RWPE2 (cell line): ENCODE results near the gene F7.

Source experiments
- ATAC-seq: fragments of 200-7000 bp; cut with Tn5 transposase; 3 replicates; pipeline ENCODE4 v1.9.1; 2021; ENCODE audit warnings: low read depth
- DNase-seq: peaks from one replicate; pipeline ENCODE4 v3.0.0-alpha.2; 2020; ENCODE audit warnings: low spot score
- H3K27ac ChIP-seq: fragments of 450-650 bp; 2 replicates; pipeline ENCODE4 v1.5.1; 2017; ENCODE audit warnings: mild to moderate bottlenecking; ENCODE audit not compliant: poor library complexity, severe bottlenecking
- H3K27me3 ChIP-seq: fragments of 250-450 bp; sonication (Bioruptor Pico); 2 replicates; pipeline ENCODE4 v1.5.1; 2021; ENCODE audit warnings: mild to moderate bottlenecking, moderate library complexity; ENCODE audit not compliant: insufficient read depth, poor library complexity, severe bottlenecking
- H3K36me3 ChIP-seq: fragments of 250-450 bp; sonication (Bioruptor Pico); 2 replicates; pipeline ENCODE4 v1.5.1; 2020; ENCODE audit warnings: low read depth, mild to moderate bottlenecking, moderate library complexity
- H3K4me1 ChIP-seq: fragments of 250-450 bp; sonication (Bioruptor Pico); 2 replicates; pipeline ENCODE4 v1.5.1; 2021; ENCODE audit warnings: mild to moderate bottlenecking, moderate library complexity; ENCODE audit not compliant: insufficient read depth, poor library complexity, severe bottlenecking
- H3K4me3 ChIP-seq: fragments of 250-450 bp; sonication (Bioruptor Pico); 2 replicates; pipeline ENCODE4 v1.5.1; 2021; ENCODE audit warnings: mild to moderate bottlenecking, moderate library complexity; ENCODE audit not compliant: severe bottlenecking
- H3K9me3 ChIP-seq: fragments of 250-450 bp; sonication (Bioruptor Pico); 2 replicates; pipeline ENCODE4 v1.5.1; 2021; ENCODE audit warnings: mild to moderate bottlenecking, moderate library complexity; ENCODE audit not compliant: severe bottlenecking
- TF ChIP-seq, protein P1 (sequence below): fragments of 450-650 bp; IDR thresholded peaks from one replicate; pipeline ENCODE4 v1.5.1; 2017; ENCODE audit warnings: mild to moderate bottlenecking, moderate library complexity; ENCODE audit not compliant: poor library complexity, severe bottlenecking

The F7 gene

DNA sequence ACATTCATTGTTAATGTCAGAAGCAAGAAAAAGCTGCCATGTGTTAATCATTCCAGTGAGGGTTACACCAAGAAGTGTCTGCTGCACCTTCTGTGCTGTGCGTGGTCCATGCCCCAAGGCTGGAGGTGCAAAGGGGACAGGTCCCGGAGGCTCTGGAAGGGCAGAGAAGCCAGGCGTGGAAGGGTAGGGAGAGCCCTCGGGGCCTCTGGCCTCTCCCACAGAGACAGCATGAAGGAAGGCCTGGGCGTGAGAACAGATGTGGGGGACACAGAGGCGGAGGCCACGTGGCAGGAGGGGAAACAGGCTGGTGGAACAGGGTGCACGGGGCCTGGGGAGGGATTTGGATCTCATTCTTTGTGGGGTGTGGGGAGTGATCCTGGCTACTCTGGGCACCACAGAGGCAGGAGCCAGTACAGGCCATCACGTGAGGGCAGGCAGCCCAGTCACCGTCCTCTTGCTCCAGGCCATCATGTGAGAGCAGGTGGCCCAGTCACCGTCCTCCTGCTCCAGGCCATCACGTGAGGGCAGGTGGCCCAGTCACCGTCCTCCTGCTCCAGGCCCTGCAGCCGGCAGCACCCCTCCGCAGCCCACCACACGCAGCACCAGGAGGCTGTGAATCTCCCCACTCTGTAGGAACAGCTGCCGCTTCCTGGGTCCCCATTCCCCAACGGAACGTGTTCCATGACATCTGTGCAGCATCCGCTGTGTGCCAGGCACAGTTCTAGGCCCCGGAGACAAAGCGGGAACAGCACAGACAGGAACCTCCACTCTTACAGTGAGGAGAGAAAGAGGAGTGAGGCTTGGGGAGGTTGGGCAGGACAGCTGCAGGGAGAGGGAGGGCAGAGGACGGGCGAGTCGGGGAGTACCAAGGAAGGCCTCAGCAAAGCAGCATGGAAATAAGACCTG, 10.2 kb upstream of the F7 start:
- Histone ChIP-seq H3K9me3 (no peaks in the 10 kb centered on the region), H3K4me3 (no peak overlapping the region), H3K36me3 (no peaks in the 10 kb centered on the region), H3K4me1 (no peaks in the 10 kb centered on the region), H3K27me3 (peaks cover 27% of the 10 kb centered on the region), H3K27ac (no peak overlapping the region)
- ATAC-seq (no peak), DNase-seq (peak; percentile 35)
- TF ChIP-seq, protein P1, sequence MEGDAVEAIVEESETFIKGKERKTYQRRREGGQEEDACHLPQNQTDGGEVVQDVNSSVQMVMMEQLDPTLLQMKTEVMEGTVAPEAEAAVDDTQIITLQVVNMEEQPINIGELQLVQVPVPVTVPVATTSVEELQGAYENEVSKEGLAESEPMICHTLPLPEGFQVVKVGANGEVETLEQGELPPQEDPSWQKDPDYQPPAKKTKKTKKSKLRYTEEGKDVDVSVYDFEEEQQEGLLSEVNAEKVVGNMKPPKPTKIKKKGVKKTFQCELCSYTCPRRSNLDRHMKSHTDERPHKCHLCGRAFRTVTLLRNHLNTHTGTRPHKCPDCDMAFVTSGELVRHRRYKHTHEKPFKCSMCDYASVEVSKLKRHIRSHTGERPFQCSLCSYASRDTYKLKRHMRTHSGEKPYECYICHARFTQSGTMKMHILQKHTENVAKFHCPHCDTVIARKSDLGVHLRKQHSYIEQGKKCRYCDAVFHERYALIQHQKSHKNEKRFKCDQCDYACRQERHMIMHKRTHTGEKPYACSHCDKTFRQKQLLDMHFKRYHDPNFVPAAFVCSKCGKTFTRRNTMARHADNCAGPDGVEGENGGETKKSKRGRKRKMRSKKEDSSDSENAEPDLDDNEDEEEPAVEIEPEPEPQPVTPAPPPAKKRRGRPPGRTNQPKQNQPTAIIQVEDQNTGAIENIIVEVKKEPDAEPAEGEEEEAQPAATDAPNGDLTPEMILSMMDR: no peak

DNA sequence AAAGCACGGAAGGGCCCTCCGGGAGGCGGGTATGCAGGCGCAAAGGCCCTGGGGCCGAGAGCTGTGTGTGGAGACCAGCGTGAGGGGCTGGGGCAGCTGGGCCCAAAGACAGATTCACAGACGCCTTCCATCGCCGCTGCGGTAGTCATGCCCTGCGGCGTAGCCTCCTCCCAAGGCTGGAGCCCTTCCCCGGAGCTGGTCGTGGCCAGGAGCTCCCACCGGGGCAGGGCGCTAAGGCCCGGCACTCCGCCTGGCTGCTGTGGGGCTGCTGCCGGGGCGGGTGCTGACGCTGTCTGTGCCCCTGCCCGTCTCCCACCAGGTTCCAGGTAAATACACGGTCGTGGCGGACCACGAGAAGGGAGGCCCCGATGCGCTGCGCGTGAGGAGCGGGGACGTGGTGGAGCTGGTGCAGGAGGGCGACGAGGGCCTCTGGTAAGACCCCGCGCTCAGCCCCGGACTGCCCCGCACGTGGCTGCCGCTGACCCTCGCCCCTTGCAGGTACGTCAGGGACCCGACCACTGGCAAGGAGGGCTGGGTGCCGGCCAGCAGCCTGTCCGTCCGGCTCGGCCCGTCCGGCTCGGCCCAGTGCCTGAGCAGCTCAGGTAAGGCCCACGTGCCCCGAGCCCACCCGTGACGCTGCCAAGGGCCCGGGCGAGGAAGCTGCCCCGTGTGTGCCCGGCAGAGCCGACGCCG, 9.4 kb upstream of the F7 start:
- Histone ChIP-seq H3K9me3 (no peaks in the 10 kb centered on the region), H3K36me3 (no peaks in the 10 kb centered on the region), H3K4me3 (no peak overlapping the region), H3K4me1 (no peaks in the 10 kb centered on the region), H3K27me3 (peaks cover 27% of the 10 kb centered on the region), H3K27ac (no peak overlapping the region)
- TF ChIP-seq, protein P1: no peak
- no peak for DNase-seq
- ATAC-seq: no peak

DNA sequence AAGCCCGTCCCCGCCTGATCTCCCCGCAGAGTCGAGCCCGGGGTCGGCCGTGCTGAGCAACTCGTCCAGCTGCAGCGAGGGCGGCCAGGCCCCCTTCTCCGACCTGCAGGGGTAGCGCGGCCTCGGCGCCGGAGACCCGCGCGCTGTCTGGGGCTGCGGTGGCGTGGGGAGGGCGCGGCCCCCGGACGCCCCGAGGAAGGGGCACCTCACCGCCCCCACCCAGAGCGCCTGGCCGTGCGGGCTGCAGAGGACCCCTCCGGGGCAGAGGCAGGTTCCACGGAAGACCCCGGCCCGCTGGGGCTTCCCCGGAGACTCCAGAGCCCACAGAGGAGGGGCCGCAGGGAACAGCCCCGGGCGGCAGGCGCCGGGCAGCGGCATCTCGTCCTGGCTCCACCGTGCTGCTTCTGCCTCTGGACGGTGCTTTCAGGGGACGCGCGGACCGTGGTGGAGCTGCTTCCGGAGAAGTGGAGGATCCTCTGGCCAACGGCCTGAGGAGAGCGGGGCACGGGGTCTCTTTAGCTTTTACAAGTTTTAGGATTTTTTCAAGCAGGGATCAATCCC, 8.8 kb upstream of the F7 start:
- Histone ChIP-seq H3K36me3 (no peaks in the 10 kb centered on the region), H3K9me3 (no peaks in the 10 kb centered on the region), H3K4me1 (no peaks in the 10 kb centered on the region), H3K4me3 (no peak overlapping the region), H3K27me3 (peaks cover 29% of the 10 kb centered on the region), H3K27ac (no peak overlapping the region)
- DNase-seq: no peak
- TF ChIP-seq, protein P1: no peak
- no peak for ATAC-seq

DNA sequence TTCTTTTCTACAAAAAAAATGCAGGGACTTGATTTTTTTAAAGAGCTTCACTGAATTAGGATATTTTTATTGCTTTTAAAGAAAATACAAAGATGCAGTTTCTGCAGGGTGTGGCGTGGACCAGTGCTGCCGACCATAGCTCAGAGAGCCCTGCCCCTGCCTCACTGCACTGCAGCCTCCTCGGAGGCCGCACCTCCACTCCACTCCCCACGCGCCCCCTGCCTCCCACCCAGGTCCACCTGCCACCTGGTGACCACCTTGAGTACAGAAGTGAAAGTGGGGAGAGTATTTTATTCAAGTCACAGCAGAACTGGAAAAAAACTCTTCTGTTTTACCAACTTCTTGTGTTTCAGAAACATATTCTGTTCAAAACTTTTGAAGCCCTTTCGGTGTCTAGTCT, 7.9 kb upstream of the F7 start:
- no peaks in the 10 kb centered on the region for H3K4me1 ChIP-seq
- H3K27me3 ChIP-seq: peaks cover 30% of the 10 kb centered on the region
- H3K4me3 ChIP-seq: no peak overlapping the region
- H3K36me3 ChIP-seq: no peaks in the 10 kb centered on the region
- TF ChIP-seq, protein P1: no peak
- H3K27ac ChIP-seq: no peak overlapping the region
- DNase-seq (no peak), ATAC-seq (no peak)
- H3K9me3 ChIP-seq: no peaks in the 10 kb centered on the region
